T47D (cell line): Measurements from ENCODE around the gene ITFG2.
"Not testable (repeated sequence)": the region's sequence is repeated elsewhere in the genome, so short reads cannot be mapped to it uniquely, and the experiment has no call there.

Experiments
- DNase-seq, 2 experiments: peaks; one replicate each; pipeline versions ENCODE4 v3.0.0 to v3.0.0-alpha.2; 2011 to 2012; ENCODE audit warnings: low read depth in 1 of 2, low spot score in 1 of 2
- JUND ChIP-seq: IDR thresholded peaks from 2 replicates; pipeline ENCODE4 v1.6.1; 2012; ENCODE audit warnings: low read depth
- in situ Hi-C: cut with HindIII; loops from 2 replicates; pipeline ENCODE4 v1.10.0; 2016; ENCODE audit warnings: low sequenced_read_pairs, low pct_unique_long_range_greater_than_20kb

The ITFG2 gene

GRCh38 chr12:2864198-2864597 is 51.7 kb downstream of the ITFG2 start:
- in situ Hi-C loops: no loop called here
- no peak for DNase-seq

GRCh38 chr12:2868986-2869632 is 56.6 kb downstream of the ITFG2 start:
- DNase-seq, in situ Hi-C loops: not testable (repeated sequence)

More at GRCh38 chr12:2864198-2864597, 51.7 kb downstream of the ITFG2 start:
- no peak for TF ChIP-seq JUND
